GM19467 (cell line): ENCODE data around the gene WNT7B.

Experiments
- ATAC-seq: cut with Tn5 transposase; IDR thresholded peaks from one replicate; pipeline ENCODE4 v1.9.1; 2021; ENCODE audit warnings: mild to moderate bottlenecking, moderate library complexity; ENCODE audit not compliant: unreplicated experiment

Gene WNT7B

DNA sequence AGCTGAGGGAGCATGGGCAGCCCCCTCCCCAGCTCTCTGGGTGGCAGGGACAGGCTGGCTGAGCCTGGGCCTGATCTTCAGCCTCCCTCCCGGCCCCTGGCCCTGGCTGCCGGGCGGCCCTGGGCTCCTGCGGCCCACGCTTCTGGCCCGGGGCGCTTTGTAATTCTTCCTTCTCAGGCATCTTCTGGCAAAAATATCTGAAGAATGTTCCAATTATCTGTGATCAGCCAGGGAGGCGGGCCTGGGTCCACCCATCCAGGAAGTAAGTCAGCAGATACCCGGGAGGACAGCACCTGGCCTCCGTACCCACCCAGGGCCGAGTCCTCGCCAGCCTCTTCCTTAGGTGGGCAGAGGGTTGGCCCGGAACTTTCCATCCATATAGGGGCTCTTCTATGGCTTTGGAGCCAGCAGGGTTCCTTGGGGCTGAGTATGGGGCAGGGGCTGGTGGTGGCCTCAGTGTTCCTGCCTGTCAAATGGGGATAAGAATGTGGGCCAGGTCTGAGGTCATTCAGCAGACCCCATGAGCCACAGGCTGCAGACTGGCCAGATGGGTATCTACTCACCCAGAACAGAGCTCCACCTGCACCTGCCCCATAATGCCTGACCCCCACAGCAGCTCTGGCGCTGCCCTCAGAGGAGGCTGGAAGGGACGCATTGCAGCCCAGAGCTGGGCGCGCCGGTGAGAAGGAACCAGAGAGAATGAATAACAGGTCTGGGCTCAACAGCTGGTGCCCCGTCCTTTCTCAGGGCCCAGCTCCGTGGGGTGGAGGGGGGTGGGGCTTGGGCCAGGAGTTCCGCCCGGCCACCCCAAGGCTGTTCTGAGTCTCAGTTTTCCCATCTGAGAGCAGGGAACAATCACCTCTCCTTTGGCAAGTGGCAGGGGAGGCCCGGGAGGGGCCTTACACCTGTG, 16.2 kb downstream of the WNT7B start:
- no peak for ATAC-seq

DNA sequence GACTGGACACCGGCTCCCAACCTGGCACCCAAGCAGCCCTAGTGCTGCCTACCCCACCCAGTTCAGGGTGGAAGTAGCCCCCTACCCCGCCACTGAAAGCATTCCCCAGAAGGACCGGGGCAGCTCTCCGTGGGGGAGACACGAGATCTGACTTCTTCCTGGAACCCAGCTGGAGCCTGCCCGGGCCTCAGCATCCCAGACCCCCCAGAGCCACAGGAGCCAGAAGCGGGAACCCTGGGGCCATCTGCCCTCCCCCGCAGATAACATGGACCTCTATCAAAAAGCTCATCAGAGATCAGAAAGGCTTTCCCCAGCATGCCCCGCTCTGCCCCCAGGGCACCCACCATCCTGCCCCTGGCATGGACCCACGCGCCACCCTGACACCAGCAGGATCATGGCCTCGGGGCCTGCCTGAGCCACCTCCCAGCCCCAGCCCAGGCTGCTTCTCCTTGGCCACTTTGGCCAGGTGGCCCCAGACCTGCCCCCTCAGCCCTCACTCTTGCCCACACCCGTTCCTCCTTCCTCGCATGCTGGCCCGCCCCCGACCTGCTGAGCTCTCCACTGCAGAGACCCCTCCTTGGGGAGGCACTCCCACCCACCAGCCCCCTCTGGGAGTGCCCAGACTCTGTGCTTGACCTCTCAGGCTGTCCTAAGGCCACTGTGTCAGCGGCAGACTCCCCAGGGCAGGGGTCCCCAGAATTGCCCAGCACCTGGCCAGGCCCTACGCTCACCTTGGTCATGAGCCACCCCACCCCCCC, 17.1 kb downstream of the WNT7B start:
- ATAC-seq = no peak

DNA sequence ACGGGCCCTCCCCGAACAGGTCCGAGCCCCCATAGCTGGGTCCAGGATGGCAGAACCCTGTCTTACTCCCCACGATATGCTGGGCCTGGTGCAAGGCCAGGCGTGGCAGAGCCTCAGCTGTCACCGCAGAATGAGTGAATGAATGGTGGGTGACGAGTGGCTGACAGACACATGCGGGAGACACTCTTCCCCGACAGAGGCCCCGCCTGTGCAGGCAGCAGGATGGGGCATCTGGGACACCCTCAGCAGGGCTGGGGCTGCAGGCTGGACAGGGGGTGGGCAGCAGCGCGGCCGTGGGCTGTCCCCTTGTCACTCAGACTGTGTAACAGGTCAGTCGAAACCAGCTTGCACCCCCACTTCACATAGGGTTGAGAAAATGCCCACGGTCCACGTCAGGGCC, 18.0 kb downstream of the WNT7B start:
- no peak for ATAC-seq

DNA sequence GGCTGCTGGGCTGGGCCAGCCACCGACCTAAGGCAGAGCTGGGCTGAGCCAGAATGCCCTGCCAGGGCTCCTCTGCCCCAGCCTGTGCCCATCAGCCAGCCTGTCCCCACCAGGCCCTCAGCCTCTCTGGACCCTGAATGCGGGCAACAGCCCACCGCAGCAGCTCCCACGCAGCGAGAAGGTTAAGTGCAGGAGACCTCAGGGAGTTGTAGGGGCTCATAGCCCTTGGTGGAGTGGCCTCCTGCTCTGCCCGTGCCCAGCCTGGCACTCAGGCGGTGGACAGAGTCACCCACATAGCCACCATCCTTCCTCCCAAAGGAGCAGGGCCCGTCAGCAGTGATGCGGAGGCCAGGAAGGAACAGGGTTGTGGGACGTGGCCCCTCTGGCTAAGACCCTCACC, 19.1 kb downstream of the WNT7B start:
- ATAC-seq = no peak

DNA sequence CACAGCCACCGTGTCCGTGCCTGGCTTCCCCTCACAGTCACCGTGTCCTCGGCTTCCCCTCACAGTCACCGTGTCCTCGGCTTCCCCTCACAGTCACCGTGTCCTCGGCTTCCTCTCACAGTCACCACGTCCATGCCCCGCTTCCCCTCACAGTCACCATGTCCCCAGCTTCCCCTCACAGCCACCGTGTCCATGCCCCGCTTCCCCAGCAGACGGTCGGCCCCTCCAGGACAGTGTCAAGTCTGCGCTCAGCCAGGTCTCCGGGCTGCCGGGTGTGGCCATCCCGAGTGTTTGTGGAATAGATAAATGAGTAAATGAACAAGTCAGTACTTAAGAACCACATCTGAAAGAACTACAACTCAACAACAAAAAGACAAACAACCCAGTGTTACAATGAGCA, 23.8 kb downstream of the WNT7B start:
- no peak for ATAC-seq

DNA sequence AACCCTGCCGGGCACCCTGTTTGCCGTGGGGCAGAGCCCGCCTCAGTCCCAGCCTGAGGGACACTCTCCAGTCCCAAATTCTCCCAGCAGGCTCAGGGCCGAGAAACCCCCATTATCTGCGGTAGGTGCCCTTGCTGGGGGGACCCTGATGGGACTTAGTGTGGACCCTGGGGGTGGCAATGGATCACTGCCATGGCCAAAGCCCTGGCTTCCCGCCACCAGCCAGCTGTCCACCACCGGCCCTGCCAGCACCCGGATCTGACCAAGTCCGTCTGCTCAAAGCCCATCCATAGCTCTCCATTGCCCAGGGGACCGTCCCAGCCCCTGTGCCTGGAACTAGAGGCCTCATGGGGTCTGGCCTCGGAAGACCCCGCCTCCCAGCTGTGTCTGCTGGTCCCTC, 24.4 kb downstream of the WNT7B start:
- ATAC-seq = no peak

DNA sequence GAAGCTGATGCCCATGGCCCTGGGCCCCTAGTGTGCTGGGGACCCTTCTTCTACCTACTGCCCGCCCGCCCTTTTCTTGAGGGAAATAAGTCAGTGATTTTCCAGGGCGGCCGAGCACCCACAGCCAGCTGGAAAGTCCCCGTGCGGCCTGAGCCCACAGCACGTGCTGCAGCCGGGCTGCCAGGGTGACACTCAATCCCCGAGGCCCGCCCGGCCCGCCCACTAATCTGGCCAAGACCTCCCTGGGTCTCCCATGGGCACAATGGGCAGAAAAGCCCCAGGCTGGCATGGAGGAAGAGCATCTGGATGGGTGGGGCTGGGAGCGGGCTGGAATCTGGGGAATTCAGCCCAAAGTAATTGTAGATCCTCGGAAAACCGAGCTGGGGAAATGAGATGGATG, 24.8 kb downstream of the WNT7B start:
- ATAC-seq = no peak

DNA sequence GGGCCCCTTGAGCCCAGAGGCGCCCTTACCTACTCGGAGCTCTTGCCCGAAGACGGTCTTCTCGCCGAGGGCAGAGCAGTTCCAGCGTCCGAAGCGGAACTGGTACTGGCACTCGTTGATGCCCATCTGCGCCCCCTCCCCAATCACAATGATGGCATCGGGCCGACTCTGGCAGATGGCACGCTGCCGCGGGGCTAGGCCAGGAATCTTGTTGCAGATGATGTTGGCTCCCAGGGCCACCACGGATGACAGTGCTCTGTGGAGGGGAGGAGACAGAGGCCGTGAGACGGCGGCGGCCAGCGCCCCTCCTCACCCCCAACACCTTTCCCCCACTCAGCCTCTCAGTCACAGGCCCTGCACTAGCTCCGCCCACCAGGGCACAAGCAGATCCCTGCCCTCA, 27.1 kb downstream of the WNT7B start:
- no peak for ATAC-seq

DNA sequence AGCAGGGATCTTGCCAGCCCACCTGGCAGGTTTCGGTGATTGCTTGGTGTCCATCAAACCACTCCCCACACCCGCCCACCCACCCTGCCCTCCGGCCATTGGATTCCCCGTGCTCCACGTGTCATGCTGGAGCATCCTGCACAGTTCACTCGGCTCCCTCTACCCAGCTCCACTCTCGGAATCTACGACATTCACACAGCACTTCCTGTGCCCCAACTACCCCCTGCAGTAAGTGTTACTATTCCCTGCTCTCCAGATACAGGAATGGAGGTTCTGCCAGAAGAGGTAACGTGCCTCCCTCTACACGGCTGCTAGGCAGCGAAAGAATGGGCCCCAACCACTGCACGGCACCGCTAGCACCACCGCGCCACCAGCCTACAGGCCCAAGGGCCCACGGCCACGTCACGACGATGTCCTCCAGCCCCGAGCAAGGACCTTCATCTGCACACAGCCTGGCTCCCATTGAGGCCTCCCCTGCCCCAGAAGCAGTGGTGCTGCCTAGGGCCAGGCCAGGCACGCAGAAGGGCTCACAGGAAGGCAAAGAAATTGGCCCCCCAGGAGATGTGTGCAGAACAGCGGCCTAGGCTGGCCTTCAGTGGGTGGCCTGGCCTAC, 27.6 kb downstream of the WNT7B start:
- no peak for ATAC-seq

DNA sequence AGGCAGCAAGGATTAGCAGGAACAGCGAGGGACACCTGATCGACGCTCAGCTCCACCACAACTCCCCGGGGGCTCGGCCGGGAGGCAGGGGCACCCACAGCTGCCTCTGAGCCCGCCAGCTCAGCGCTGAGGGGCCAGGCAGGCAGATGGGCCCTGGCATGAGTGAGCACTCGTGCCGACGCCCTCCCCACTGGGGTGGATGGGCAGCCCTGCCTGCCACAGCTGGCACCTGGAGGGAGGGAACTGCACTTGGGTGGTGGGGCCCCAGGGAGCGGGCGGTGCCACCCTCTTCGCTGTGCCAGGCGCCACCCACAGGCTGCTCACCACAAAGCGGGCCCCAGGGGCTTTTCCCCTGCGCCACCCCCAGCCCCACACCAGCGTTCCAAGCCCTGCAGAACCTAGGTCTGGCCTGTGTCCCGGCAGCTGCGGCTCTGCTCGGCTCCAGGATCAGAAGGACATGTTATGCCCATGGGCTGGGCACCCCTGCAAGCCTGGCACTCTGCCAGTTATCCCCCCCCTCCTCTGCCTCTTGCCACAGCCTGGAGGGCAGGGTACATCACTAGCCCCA, 28.8 kb downstream of the WNT7B start:
- ATAC-seq = no peak

DNA sequence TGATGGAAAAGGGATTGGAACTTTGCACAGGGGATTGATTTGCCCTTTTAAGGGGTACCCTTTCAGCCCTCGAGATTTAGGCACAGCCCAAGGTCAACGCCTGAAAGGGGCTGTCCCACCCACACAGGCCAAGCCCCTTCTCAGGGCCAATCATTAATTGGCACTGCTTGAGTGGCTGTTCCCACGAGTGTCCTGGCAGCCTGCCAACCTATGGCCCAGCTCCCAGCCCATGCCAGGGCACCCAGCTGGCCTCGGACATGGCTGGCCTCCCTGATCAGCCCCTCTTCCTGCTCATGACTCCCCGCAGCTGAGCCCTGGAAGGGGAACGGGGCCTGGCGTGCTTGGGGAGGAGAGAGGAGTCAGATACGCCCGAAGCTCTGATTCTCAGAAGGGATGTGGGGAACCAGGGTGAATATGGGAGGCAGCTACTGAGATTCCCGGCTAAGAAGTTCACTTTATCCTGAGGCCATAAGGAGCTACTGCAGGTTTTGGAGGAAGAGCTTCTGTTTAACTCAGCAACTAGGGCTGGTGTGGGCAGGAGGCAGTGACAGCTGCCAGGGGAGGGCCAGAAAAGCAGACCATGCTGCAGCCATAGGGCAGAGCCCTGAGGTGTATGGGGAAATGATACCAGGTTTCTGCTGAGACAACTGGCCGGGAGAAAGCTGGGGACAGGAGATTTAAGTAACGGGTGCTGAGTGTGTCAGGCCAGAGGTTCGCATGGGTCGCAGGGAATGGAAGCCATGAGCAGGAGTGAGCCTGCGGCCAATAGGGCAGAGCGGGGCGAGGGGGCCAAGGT, 30.0 kb downstream of the WNT7B start:
- ATAC-seq = no peak

DNA sequence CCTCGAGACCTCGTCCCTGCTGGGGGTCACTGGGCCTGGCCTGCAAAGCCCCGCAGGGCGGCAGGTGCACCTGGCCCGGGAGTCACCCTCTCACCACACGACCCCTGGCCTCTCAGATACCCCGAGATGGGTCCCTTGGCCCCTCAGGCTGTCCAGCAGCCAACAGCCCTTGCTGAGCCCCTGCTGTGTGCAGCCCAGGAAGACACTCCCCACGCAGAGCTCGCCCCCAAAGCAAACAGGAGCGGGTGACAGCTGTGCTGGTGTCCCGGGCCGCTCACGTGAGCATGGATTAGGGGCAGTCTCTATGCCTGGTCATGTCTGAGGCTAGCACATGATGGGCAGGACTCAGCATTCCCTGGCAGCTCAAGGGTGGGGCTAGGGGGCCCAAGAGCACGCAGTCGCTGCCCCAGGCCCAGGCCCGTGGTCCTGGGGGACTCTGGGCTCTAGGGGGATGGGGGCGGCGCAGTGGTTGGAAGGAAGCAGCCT, 31.3 kb downstream of the WNT7B start:
- no peak for ATAC-seq

DNA sequence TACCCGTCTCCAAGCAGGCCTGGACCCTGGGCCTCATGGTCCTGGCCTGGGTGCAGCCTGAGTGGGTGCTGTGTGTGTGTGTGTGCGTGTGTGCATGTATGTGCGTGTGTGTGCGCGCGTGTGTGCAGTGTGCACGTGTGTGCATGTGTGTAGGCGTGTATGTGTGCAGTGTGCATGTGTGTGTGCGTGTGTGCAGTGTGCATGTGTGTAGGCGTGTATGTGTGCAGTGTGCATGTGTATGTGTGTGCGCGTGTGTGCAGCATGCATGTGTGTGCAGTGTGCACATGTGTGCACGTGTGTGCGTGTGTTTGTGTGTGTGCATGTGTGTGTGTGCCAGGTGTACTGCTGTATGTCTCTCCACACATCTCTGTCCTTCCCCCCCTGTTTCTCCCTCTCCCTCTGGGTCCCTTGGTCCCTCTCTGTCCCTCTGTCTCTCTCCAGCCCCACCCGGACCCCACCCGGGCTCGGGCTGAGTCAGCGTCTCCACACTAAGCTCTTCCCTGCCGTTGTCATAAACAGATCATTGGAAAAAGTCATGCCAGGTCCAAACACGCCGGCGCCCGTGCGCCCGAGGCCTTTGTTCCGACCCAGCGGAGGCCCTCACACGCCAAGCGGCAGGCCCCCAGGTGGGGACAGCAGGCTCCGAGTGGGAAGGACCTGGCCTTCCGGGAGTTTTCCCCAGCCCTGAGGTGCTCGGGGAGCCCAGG, 34.0 kb downstream of the WNT7B start:
- no peak for ATAC-seq

DNA sequence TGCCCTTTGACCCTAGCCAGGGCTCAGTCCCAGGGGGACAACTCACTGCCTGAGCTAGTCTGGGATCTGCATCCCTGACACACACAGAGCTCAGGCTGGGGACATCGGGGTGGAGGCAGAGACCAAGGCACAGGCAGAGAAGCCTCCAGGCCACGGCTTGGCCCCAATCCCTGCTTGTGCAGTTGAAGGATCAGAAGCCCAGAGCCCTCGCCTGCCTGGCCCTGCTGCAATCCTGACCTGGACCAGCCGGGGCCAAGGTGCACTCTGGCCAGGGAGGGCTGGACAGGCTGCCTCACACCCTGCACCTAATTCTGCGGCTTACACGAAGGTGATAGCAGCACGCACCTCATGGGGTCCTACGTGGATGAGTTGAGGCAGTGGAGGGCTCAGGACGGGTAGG, 34.6 kb downstream of the WNT7B start:
- ATAC-seq = no peak

DNA sequence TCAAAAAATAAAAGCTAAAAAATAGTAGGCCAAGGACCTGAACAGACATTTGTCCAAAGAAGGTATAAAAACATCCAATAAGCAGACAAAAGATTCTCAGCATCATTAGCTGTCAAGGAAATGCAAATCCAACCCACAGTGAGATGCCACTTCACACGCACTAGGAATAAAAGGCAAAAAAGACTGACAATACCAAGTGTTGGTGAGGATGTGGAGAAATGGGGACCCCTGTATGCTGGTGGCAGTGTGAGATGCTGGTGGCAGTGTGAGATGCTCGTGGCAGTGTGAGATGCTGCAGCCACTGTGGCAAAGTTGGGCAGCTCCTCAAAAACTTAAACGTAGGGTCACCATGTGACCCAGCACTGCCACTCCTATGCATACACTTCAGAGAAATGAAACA, 38.0 kb downstream of the WNT7B start:
- ATAC-seq = no peak

DNA sequence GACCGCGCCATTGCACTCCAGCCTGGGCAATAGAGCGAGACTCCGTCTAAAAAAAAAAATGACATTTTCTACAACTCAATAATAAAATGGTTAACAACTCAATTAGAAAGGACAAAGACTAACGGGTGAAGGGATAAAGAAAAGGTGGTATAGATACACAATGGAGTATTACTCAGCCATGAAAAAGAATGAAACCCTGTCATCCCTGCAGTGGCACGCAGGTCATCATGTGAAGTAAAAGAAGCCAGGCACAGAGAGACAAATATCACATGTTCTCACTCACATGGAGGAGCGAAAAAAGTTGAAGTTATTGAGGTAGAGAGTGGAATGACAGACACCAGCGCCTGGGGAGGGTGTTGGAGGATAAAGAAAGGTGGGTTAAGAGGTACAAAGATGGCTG, 39.0 kb downstream of the WNT7B start:
- ATAC-seq = no peak

DNA sequence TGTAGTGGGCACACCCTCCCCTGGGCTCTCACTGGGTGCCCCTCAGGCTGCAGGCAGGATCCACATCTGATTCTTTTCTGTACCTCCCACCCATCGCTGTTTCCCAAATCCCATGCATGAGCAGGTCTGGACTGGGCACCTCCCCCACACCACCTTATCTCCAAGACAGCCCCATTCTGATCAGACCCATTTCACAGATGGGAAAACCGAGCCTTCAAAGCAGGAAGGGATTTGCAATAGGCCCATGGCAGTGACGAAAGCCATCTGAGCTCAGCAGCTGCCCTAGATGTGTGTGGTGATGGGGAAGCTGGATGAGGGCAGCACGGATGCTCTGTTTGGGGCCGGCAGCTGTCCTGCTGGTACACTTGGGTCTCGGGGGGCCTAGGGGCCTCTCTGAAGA, 41.4 kb downstream of the WNT7B start:
- ATAC-seq = no peak

DNA sequence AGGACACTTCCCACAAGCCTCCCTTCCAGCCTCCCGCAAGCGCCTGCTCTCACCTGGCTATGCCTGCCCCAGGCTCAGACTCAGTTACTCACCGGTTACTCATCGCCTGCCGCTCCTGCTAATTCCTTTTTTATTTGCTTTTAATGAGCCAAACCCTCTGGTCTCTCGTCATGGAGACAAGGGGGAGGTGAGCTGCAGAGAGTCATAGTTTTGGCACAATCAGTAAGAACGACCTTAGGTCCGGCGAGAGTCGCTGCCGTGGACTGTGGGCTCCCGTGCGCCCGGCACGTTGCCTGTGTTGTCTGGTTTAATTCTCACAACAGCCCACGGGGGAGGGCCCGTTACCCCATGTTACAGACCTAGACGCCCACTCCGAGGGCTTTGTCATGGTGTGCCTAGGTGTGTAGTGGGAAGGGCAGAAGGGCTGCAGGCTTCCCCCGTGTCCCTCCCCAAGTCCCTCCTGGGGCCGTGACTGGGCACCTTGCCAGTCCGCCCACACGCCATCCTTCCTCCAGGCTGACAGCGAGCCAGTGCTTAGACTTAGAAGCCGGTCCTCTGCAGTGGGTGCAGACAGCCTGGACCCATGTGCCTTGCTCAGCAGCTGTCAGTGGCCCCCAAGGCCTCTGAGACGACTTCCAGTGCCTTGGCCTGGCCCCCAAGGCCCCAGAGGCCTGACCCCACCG, 42.2 kb downstream of the WNT7B start:
- ATAC-seq = no peak

DNA sequence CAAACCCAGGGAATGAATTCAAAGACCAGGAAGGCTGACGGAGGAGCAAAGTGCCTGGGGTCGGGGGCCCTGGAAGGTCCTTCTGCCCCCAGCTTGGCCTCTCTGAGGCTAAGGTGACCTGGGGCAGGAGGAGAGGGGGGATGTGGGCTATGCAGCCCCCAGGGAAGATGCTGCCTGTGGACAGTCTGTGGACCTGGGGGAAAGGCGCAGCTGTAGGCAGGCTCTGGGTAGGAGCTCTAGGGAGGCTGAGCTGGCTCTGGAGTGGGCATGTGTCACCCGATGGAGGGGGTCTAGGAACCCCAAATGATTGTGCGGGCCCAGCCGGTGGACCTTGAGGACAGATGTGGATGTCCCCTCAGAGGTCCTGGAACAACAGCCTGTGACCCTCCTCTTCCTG, 42.8 kb downstream of the WNT7B start:
- no peak for ATAC-seq
